ENCODE data around the gene TMEM51. TPM values are rescaled to one million over a fixed set of nuclear protein-coding genes. Genes with fewer than 3 reads are reported as not detected.

TMEM51 gene
- total RNA-seq, 1 experiment from 2014 or later: 10.4 TPM

- CTCF ChIA-PET: interaction anchor here (0.9 to 1.8 kb wide), 2 partner anchors 8 to 38 kb away, joined by 3 read pairs; no protein-coding TSS in a partner anchor
- POLR2A ChIA-PET: interaction anchor here (0.6 kb wide), 1 partner anchor 1073 kb away, joined by 6 read pairs; no protein-coding TSS in a partner anchor
- no peaks in the 10 kb centered on the region for H3K36me3 Mint-ChIP-seq
- DNase-seq (ENCODE audit: low spot score) (no peak), ATAC-seq (peak; percentile 69)
- no peak overlapping the region for H3K27ac Mint-ChIP-seq
- no peak overlapping the region for H3K4me3 Mint-ChIP-seq
- TF ChIP-seq GRHL2 (CRISPR knock-in tag; IDR thresholded peaks at IDR 0.05; ENCODE audit: insufficient replicate concordance, severe bottlenecking) (no peak), USF2 (CRISPR knock-in tag; IDR thresholded peaks at IDR 0.05) (peak; percentile 88), USF1 (CRISPR knock-in tag; IDR thresholded peaks at IDR 0.05) (peak; percentile 77), NFYB (CRISPR knock-in tag; conservative IDR thresholded peaks at IDR 0.05; ENCODE audit: low read depth) (peak; percentile 46), FOXP1 (CRISPR knock-in tag; IDR thresholded peaks at IDR 0.05; ENCODE audit: borderline replicate concordance) (no peak)
- H3K4me1 Mint-ChIP-seq: peaks cover 14% of the 10 kb centered on the region
- peaks cover 11% of the 10 kb centered on the region for H3K27me3 Mint-ChIP-seq (ENCODE audit: low read depth)
- no peaks in the 10 kb centered on the region for H3K9me3 Mint-ChIP-seq
These were observed 82.8 kb downstream of the TMEM51 start for GRCh38 chr1:15236321-15236721.

GRCh38 chr1:15236746-15237145 is 83.2 kb downstream of the TMEM51 start:
- CTCF ChIA-PET: interaction anchor here (0.5 to 0.9 kb wide), 2 partner anchors 38 to 841 kb away, joined by 3 read pairs; no protein-coding TSS in a partner anchor
- H3K27ac Mint-ChIP-seq: no peak overlapping the region
- H3K27me3 Mint-ChIP-seq (ENCODE audit: low read depth): peaks cover 11% of the 10 kb centered on the region

GRCh38 chr1:15238789-15239188 is 85.2 kb downstream of the TMEM51 start:
- no peak for TF ChIP-seq ATF1 (CRISPR knock-in tag; IDR thresholded peaks at IDR 0.05)
- TF ChIP-seq GABPB1 (CRISPR knock-in tag; IDR thresholded peaks at IDR 0.05): peak; percentile 50; the same call in 1 of the 2 replicates
- TF ChIP-seq ETV6 (CRISPR knock-in tag; IDR thresholded peaks at IDR 0.05): no peak
- TF ChIP-seq CBFB (CRISPR knock-in tag; IDR thresholded peaks at IDR 0.05; ENCODE audit: low read depth): no peak
- TF ChIP-seq ZBTB21 (CRISPR knock-in tag; IDR thresholded peaks at IDR 0.05; ENCODE audit: borderline replicate concordance): no peak
- no peak for TF ChIP-seq ZNF317 (CRISPR knock-in tag; IDR thresholded peaks at IDR 0.05; ENCODE audit: borderline replicate concordance, low read depth)
- no peak for TF ChIP-seq PREB (CRISPR knock-in tag; IDR thresholded peaks at IDR 0.05; ENCODE audit: borderline replicate concordance)
- Mint-ChIP-seq H3K36me3 (no peaks in the 10 kb centered on the region), H3K9me3 (no peaks in the 10 kb centered on the region), H3K4me1 (peaks cover 14% of the 10 kb centered on the region), H3K4me3 (no peak overlapping the region), H3K27ac (no peak overlapping the region), H3K27me3 (ENCODE audit: low read depth) (peaks cover 11% of the 10 kb centered on the region)
- no peak for DNase-seq (ENCODE audit: low spot score)
- POLR2A ChIA-PET: interaction anchor here (0.7 kb wide), 1 partner anchor 13 kb away, joined by 7 read pairs; no protein-coding TSS in a partner anchor
- ATAC-seq: no peak
- CTCF ChIA-PET: no interaction called here

More at GRCh38 chr1:15236746-15237145, 83.2 kb downstream of the TMEM51 start:
- Mint-ChIP-seq H3K36me3 (no peaks in the 10 kb centered on the region), H3K9me3 (no peaks in the 10 kb centered on the region), H3K4me3 (no peak overlapping the region), H3K4me1 (peaks cover 14% of the 10 kb centered on the region)
- POLR2A ChIA-PET: interaction anchor here (0.6 kb wide), 2 partner anchors 76 to 1073 kb away, joined by 3 to 6 read pairs; no protein-coding TSS in a partner anchor
- DNase-seq (ENCODE audit: low spot score) (no peak), ATAC-seq (no peak)
- TF ChIP-seq SMAD3 (CRISPR knock-in tag; IDR thresholded peaks at IDR 0.05; ENCODE audit: borderline replicate concordance): no peak
- no peak for TF ChIP-seq TEAD4 (CRISPR knock-in tag; IDR thresholded peaks at IDR 0.05)
- no peak for TF ChIP-seq CREM (CRISPR knock-in tag; IDR thresholded peaks at IDR 0.05)
- no peak for TF ChIP-seq ZNF512 (CRISPR knock-in tag; IDR thresholded peaks at IDR 0.05; ENCODE audit: borderline replicate concordance)
- TF ChIP-seq ZNF219 (CRISPR knock-in tag; IDR thresholded peaks at IDR 0.05; ENCODE audit: borderline replicate concordance): no peak
